ENCODE measurements around the gene MRPL12.

Gene MRPL12

DNA sequence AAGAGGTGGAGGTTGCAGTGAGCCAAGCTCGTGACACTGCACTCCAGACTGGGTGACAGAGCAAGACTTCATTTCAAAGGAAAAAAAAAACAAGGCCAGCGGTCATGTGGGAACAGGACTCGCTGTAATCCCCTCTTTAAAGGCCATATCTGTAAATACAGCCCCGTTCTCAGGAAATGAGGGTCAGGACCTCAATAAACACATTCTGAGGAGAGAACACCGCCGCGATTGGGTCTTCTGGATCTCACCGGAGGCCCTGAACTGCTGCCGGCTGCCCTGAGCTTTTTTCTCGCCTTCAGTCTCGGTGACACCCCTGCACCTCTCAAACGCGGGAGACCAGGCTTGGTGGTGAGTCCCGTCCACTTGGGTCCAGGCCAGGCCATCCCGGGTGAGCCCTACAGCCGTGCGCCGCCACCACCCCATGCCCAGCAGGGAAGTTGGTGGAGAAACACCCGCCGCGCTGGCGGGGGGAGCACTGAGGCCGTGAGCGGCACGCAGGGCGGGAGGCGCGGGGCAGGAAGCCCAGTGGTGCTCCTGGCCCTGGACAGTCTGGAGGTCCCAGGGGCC, 37.3 kb downstream of the MRPL12 start:
- DNase-seq (ENCODE audit: low read depth in 2 of 2) = no peak

GRCh38 chr17:81741049-81741593, 38.0 kb downstream of the MRPL12 start:
- DNase-seq (ENCODE audit: low read depth in 2 of 2) = no peak

GRCh38 chr17:81741594-81742452, 38.7 kb downstream of the MRPL12 start:
- no peak for DNase-seq (ENCODE audit: low read depth in 2 of 2)

Data from stimulated activated CD4-positive, alpha-beta T cell treated with anti-CD3 and anti-CD28 coated beads, Interleukin-12 subunit alpha, Interleukin-12 subunit beta, amount 100 ng/mL, for 24 hours (primary cell).